CD4-positive, alpha-beta T cell treated with Interleukin-21 for 1 hour (primary cell): ENCODE measurements around the gene GPR158.

ENCODE experiments used
- DNase-seq: peaks from one replicate; pipeline ENCODE4 v3.0.0-alpha.2; 2020

Gene GPR158

DNA sequence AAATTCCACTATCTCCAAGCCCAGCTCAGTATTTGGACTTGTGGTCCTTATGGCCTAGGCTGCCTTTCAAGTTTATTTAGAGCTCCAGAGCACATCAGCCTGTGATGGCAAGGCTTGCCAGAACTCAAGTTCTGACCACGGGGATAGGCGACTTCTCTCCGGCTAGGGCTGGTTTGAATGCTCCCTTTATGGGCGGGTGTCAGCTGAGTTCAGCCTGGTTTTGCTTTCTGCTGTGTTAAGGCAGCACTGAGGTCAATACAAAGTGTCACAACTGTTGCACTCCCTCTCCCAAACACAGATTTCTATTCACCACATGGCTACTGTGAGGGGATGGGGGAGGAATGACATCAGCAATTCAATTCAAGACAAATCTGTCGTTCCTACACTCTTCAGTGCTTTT is 441.1 kb downstream of the GPR158 start:
- no peak for DNase-seq

DNA sequence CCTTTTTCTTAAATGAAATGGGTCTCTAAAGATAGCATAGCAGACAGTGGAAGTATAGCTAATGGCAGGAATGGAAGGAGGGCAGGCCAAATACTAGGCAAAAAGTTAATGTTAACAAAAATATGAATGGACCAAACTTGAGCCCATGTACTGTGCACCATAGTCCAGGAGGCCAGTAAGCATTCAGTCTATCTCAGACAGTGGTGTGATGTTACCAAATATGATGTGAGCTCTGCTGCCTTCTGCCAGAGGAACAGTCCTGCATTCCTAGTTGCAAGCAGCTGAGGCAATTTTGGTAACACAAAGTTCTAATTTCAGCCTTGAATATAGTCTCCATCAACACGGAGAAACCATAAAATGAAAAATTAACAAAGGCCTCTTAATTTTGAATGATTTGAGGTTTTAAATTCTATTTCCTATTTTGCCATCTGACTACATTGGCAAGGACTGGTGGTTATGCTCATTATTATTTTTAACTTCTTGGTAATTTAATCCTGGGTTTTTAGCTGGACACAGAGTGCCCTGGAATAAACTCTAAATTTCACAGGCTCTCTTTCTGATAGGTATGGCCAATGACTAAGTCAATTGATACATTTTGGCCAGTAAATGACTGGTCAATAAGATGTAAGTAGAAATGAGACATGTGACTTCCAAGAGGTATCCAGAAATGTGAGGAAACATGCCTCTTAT is 442.2 kb downstream of the GPR158 start:
- no peak for DNase-seq

DNA sequence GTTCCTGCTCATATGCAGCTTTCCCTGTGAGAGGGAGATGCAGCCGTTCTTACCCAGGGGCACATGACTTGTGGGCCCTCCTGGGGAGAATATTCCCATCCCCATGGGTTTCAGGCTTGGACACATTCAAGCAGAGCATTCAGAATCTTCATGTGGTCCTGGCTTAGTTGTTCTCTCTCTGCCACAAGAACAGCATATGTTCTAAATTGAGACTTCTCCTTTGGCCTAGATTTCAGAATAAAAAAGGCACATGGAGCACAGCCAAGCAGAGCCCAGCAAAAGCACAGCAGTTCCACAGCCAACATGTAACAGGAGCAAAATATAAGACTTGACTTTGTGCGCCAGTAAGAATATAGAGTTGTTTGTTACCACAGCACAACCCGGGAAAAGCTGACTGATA is 452.8 kb downstream of the GPR158 start:
- DNase-seq = no peak

DNA sequence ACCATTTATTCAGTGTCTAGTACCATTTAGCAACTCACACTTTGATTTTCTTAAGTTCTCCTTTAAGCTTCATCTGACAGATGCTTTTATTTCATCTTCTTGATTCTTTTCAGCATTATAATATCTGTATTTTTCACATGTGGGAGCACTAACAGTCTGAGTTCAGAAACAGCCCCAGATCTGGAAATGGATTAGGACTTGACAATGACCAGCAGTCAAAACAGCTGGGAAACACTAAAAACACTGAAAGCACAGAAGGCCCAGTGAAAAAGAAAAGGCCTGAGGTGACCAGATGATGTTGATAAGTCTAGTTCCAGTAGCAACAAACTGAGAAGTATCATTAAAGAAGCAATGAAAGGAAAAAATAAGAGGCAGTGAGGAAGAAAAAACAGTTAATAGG is 454.5 kb downstream of the GPR158 start:
- no peak for DNase-seq

DNA sequence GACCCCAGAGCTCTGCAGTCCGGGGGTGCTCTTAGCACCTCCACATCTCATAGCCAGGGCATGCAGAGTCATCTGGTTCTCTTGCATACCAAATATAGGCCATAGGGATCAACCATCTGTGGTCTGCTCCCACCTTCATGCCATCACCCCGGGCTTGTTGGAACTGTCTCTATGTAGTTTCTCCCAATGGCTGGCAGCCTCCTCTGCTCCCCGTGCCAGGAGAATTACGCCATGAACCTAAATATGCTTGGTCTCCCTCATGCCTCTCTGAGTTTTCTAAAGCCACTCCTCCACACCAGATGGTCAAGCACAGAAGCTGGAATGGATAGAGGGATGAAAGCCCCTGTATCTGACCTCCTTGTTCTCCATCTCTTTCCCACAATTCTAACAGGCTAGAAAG is 456.7 kb downstream of the GPR158 start:
- no peak for DNase-seq

DNA sequence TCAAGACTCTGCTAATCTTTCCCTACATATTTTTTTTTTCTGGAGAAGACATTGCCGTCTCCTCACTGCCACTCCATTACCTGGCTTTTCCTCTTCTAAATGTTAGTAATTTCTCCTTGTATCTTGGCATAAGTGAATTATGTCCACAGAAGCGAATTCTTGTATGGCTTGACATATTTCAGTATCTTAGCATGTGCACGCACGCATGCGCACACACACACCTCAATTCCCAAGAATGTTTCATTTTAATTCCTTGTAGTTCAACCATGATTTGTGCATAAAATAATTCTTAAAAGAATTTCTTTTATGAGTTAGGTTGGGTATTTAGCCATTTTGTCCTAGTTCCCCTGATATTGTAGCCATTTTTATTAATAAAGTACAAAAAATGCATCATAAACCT is 458.0 kb downstream of the GPR158 start:
- DNase-seq = no peak

DNA sequence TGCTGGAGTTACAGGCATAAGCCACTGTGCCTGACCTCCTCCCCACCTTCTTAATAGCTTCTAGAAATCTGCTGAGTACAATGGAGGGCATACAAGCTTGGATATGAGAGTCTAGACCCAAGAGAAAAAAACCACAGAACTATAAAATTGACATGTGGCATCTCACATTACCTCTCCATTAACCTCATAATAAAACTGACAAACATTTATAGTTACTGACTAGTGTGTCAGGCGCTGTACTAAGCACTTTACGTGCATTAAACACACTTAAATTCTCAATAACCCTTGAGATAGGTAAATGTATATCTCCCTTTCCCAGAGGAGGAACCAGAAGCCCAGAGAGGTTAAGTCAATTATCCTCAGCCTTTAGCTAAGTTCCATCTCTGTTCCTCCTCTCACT is 458.7 kb downstream of the GPR158 start:
- no peak for DNase-seq

DNA sequence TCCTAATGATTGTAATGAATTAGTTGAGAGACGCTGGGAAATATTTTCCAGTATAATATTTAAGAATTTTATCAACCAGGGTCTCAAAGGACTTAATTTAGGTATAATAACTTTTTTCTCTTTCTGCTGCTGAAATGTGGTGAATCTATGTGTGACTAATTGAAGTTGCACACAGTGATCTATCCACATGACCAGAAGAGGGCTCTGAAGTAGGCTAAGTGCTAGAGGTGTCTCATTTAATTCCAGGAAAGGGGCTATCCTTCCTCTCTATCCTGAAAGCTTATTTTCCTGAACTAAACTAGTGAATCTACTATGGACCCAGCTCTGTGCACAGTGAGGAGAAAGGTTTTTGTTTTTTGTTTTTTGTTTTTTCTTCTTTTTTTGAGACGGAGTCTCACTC is 464.8 kb downstream of the GPR158 start:
- DNase-seq = no peak

DNA sequence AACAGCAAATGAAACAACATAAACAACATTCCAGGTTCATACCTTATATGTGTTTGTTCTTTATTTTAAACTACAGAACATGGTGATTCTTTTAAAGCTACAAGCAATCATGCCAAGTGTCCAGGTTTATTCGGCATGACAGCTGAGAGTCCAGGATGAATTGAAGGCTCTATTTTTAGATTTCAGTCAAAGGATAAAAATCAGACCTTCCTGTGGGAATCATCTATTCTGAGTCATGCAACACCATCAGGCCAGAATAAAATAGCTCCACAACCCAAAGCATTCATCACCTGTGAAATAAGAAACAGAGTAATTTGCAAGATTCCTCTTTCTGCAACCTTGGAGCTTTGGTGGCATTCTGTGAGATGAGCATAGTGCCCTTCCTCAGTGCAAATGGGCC is 466.8 kb downstream of the GPR158 start:
- DNase-seq = no peak

DNA sequence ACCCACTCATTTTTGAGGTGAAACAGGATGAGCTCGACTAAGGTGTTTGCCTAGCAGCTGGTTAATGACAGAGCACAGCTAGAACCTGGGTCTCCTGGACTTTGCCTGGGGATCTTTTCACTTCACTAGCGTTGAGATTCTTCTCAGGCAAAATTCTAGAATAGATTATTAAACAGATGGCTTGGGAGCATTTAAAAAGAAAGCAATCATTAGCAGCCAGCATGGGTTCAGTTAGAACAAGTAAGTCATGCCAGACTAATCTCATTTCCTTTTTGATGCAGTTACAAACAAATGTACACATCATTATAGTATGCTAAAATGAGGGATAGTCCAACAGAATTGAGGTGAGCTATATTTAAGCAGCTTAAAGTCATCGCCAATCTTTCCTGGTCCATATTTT is 467.9 kb downstream of the GPR158 start:
- DNase-seq = no peak

DNA sequence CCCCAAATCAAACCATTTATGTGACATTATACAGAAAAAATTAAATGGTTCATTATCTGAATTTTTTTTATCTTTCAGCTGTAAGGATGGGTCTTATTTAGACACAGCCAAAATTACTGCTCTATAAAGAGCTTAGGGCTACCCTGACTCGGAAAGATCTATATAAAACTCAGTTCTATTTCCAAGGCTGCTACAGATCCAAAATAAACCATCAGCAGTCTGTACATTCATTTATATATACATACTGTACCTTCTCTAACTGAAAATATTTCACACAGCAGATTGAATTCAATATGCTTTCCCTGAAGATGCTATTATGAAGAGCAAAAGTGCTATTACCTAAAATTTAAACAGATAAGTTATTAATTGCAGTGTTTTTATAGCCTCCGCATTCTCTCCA is 471.6 kb downstream of the GPR158 start:
- DNase-seq = no peak

DNA sequence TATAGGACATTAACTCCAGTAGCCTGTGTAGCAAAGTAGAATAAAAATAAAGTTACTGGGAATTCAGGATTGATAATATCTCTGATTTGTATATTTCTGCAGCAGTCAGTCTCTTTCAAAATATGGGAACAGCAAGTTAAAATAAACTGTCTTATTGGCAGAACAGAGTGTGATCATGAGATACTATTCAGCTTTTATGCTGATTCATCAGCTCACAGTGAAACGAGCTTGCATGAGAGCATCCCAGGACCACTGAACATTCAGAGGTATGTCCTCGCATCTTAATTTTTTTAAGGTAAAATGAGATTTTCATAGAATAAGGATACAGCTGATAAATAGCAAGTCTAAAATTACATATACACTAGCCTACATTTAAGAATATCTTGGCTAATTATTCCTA is 476.7 kb downstream of the GPR158 start:
- no peak for DNase-seq
